ENCODE measurements around the gene ZNF641. TPM values are rescaled to one million over a fixed set of nuclear protein-coding genes. Genes with fewer than 3 reads are reported as not detected.

The ZNF641 gene
- total RNA-seq, 1 donor = 16.8 TPM

GRCh38 chr12:48356041-48356768 is 5.5 kb upstream of the ZNF641 start:
- TF ChIP-seq, protein P1, sequence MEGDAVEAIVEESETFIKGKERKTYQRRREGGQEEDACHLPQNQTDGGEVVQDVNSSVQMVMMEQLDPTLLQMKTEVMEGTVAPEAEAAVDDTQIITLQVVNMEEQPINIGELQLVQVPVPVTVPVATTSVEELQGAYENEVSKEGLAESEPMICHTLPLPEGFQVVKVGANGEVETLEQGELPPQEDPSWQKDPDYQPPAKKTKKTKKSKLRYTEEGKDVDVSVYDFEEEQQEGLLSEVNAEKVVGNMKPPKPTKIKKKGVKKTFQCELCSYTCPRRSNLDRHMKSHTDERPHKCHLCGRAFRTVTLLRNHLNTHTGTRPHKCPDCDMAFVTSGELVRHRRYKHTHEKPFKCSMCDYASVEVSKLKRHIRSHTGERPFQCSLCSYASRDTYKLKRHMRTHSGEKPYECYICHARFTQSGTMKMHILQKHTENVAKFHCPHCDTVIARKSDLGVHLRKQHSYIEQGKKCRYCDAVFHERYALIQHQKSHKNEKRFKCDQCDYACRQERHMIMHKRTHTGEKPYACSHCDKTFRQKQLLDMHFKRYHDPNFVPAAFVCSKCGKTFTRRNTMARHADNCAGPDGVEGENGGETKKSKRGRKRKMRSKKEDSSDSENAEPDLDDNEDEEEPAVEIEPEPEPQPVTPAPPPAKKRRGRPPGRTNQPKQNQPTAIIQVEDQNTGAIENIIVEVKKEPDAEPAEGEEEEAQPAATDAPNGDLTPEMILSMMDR (IDR thresholded peaks at IDR 0.05; ENCODE audit: insufficient read depth, low read depth, low read length) = no peak
- no peak overlapping the region for H3K4me3 ChIP-seq (ENCODE audit: low read depth, low read length)
- DNase-seq (ENCODE audit: low read depth) = peak; percentile 10

DNA sequence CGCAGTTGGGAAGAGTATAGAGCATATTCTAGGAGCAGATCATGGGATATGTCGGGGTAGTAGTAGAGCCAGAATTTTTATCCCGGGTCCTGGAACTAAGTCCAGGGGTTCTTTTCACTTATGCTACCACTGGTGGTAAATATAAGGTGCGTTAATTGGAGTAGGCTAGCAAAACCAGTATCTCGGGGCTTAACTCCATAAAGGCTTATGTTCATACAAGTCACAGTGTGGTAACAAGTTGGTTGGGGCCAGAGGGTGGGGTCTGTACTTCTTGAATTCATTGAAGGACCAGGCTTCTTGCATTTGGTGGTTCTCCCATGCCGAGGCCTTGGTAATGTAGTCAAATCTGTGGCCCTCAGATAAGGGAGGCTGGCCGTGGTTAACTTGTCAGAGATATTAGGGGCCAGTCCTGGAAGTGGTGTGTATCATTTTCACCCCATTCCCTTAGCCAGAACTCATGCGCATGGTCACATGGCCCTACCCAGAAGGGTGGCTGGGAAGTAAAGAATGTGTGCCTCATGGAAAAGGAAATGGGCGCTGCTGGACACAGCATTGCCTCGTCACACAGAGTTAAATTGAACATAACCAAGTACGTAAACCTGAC is 1.5 kb upstream of the ZNF641 start:
- DNase-seq (ENCODE audit: low read depth) = no peak

GRCh38 chr12:48351022-48351708 is 446 bp upstream of the ZNF641 start:
- H3K4me3 ChIP-seq (ENCODE audit: low read depth, low read length) = peak overlapping the region; percentile 67
- TF ChIP-seq, protein P1 (IDR thresholded peaks at IDR 0.05; ENCODE audit: insufficient read depth, low read depth, low read length) = no peak
- DNase-seq (ENCODE audit: low read depth) = peak; percentile 91

More for the DNA sequence above, 1.5 kb upstream of the ZNF641 start:
- TF ChIP-seq, protein P1 (IDR thresholded peaks at IDR 0.05; ENCODE audit: insufficient read depth, low read depth, low read length) = no peak
- no peak overlapping the region for H3K4me3 ChIP-seq (ENCODE audit: low read depth, low read length)

DNA sequence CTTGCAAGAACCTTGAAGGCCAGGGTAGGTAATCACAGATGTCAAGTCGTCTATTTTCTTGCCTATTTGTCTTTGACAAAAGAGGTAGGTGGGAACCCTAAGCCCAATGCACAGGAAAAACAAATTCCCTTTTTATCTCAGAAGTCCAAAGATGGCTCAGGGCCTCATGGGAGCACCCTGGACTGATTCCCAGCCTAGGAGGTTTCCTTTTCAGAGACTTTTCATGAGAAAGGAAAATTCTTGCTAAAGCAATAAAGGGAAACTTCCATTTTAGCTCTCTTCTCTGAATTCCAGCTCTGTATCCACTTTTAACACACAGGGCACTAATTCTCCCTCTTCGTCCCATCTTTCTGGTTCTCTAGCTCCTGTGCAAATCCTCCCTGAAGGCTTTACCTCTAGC is 1.2 kb downstream of the ZNF641 start:
- DNase-seq (ENCODE audit: low read depth) = peak; percentile 27
- TF ChIP-seq, protein P1 (IDR thresholded peaks at IDR 0.05; ENCODE audit: insufficient read depth, low read depth, low read length) = no peak
- peak overlapping the region; percentile 67 for H3K4me3 ChIP-seq (ENCODE audit: low read depth, low read length)

- H3K4me3 ChIP-seq (ENCODE audit: low read depth, low read length) = no peak overlapping the region
- DNase-seq (ENCODE audit: low read depth) = no peak
- TF ChIP-seq, protein P1 (IDR thresholded peaks at IDR 0.05; ENCODE audit: insufficient read depth, low read depth, low read length) = no peak
Measured at GRCh38 chr12:48342980-48343379, 7.7 kb downstream of the ZNF641 start.

DNA sequence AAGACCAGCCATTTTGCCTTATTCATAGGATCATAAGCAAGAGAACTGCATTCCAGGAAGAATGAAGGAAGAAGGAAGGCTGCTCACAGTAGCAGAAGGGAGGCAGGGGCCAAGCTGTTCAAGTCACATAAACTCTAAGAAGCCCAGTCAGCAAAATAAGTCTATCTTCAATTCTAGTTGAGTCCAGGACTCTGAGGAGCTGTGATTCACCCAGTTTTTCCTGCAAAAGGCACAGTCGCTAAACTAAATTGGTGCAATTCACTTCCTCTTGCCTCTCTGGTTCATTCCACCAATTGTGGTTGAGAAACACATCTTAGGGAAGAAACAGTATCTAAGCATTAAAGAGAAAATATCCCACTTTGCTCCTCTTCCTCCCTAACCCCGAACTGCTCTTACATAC is 9.8 kb downstream of the ZNF641 start:
- H3K4me3 ChIP-seq (ENCODE audit: low read depth, low read length) = no peak overlapping the region
- TF ChIP-seq, protein P1 (IDR thresholded peaks at IDR 0.05; ENCODE audit: insufficient read depth, low read depth, low read length) = no peak
- no peak for DNase-seq (ENCODE audit: low read depth)
